CD4-positive, alpha-beta memory T cell (primary cell): ENCODE results near the gene BASP1. TPM values are rescaled to one million over a fixed set of nuclear protein-coding genes. Genes with fewer than 3 reads are reported as not detected.

Experiments used
- CTCF ChIA-PET: fragments of 350-600 bp; sonication (Branson Sonifier 250); formaldehyde crosslinking; loops from one replicate; lab custom pipeline; 2021; ENCODE audit warnings: inconsistent platforms; ENCODE audit not compliant: partially characterized antibody; lab: Charles Lee
- POLR2A ChIA-PET: fragments of 350-600 bp; sonication (Branson Sonifier 250); formaldehyde crosslinking; loops from one replicate; lab custom pipeline; 2021; ENCODE audit not compliant: partially characterized antibody; lab: Charles Lee
- DNase-seq, 5 donors: peaks; one replicate each; pipeline versions ENCODE4 v3.0.0 to v3.0.0-alpha.2; 2020 to 2022; ENCODE audit warnings: mixed read lengths in 1 of 5
- H3K27ac ChIP-seq: one replicate; pipeline ENCODE4 v1.7.0; 2013; ENCODE audit warnings: low read depth, low read length
- H3K27me3 ChIP-seq: 2 replicates; pipeline ENCODE4 v1.7.0; 2013; ENCODE audit warnings: mild to moderate bottlenecking, low read length, moderate library complexity; ENCODE audit not compliant: insufficient read depth
- H3K36me3 ChIP-seq: 2 replicates; pipeline ENCODE4 v1.7.0; 2013; ENCODE audit warnings: mild to moderate bottlenecking, low read length, moderate library complexity; ENCODE audit not compliant: insufficient read depth
- H3K4me1 ChIP-seq: 2 replicates; pipeline ENCODE4 v1.7.0; 2013; ENCODE audit warnings: mild to moderate bottlenecking, low read length, moderate library complexity; ENCODE audit not compliant: insufficient read depth
- H3K4me3 ChIP-seq, 2 donors: one replicate each; pipeline ENCODE4 v1.7.0; 2013; ENCODE audit warnings: low read length in 2 of 2, mild to moderate bottlenecking in 1 of 2
- H3K9me3 ChIP-seq, 2 donors: one replicate each; pipeline ENCODE4 v1.7.0; 2013; ENCODE audit warnings: low read length in 2 of 2, control low read depth in 1 of 2; ENCODE audit not compliant: control insufficient read depth in 1 of 2
- H3K27ac Mint-ChIP-seq, 7 donors: one replicate each; pipeline ENCODE4 v1.8.0; 2020 to 2021; ENCODE audit warnings: mixed read lengths in 7 of 7, mild to moderate bottlenecking in 6 of 7, inconsistent platforms in 3 of 7, moderate library complexity in 3 of 7
- H3K27me3 Mint-ChIP-seq, 2 donors: one replicate each; pipeline ENCODE4 v1.8.0; 2020 to 2021; ENCODE audit warnings: mixed read lengths in 2 of 2
- H3K36me3 Mint-ChIP-seq, 2 donors: one replicate each; pipeline ENCODE4 v1.8.0; 2020 to 2021; ENCODE audit warnings: mixed read lengths in 2 of 2, inconsistent platforms in 1 of 2, mild to moderate bottlenecking in 1 of 2
- H3K4me1 Mint-ChIP-seq, 4 donors: one replicate each; pipeline ENCODE4 v1.8.0; 2020 to 2021; ENCODE audit warnings: mixed read lengths in 4 of 4, mild to moderate bottlenecking in 1 of 4
- H3K4me3 Mint-ChIP-seq, 8 donors: one replicate each; pipeline ENCODE4 v1.8.0; 2020 to 2021; ENCODE audit warnings: mixed read lengths in 8 of 8, mild to moderate bottlenecking in 7 of 8, moderate library complexity in 6 of 8, inconsistent platforms in 3 of 8
- H3K9me3 Mint-ChIP-seq, 8 donors: one replicate each; pipeline ENCODE4 v1.8.0; 2020 to 2021; ENCODE audit warnings: mixed read lengths in 8 of 8, mild to moderate bottlenecking in 5 of 8, inconsistent platforms in 3 of 8, moderate library complexity in 1 of 8
- intact Hi-C: fragments of 100-400 bp; cut with micrococcal nuclease; formaldehyde crosslinking; loops from one replicate; pipeline ENCODE4 v1.15.1; 2023
- polyA plus RNA-seq, 2 donors: library from polyadenylated mRNA; unstranded; fragments of 300-500 nt; fragmentation: Illumina TruSeq; gene quantifications; one replicate each; pipeline ENCODE4 v1.2.3, GENCODE V29; 2021
- total RNA-seq, 2 experiments: library from RNA; stranded (reverse); gene quantifications; one replicate each; pipeline ENCODE4 v1.2.3, GENCODE V29; 2021

Gene BASP1
- total and polyA plus RNA-seq, 4 experiments from 2014 or later, result 0.10 to 0.90 (median 0.74) TPM

DNA sequence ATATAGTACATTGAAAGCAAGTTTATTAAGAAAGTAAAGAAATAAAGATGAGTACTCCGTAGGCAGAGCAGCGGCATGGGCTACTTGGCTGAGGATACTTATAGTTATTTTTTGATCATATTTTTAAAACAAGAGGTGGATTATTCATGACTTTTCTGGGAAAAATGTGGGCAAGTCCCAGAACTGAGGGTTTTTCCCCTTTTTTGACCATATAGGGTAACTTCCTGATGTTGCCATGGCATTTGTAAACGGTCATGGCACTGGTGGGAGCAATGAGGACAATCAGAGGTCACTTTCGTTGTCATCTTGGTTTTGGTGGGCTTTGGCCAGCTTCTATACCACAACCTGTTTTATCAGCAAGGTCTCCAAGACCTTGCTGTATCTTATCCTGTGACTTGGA, 5.2 kb upstream of the BASP1 start:
- intact Hi-C loops, result no loop called here
- no peak overlapping the region for H3K27ac ChIP-seq
- H3K9me3 ChIP-seq, result no peaks in the 10 kb centered on the region
- no peak overlapping the region for H3K27ac Mint-ChIP-seq
- H3K4me3 ChIP-seq, result no peak overlapping the region
- no peaks in the 10 kb centered on the region for H3K27me3 ChIP-seq
- H3K27me3 Mint-ChIP-seq, result peaks cover 8 to 10% of the 10 kb centered on the region in 2 donors
- peaks cover 0 to 4% (median 0%) of the 10 kb centered on the region in 8 donors for H3K9me3 Mint-ChIP-seq
- ChIA-PET POLR2A (no interaction called here), CTCF (no interaction called here)
- no peaks in the 10 kb centered on the region for H3K4me1 ChIP-seq
- H3K36me3 Mint-ChIP-seq, result no peaks in the 10 kb centered on the region
- peaks cover 3 to 6% (median 4%) of the 10 kb centered on the region in 4 donors for H3K4me1 Mint-ChIP-seq
- H3K36me3 ChIP-seq, result no peaks in the 10 kb centered on the region
- DNase-seq, result no peak
- H3K4me3 Mint-ChIP-seq, result no peak overlapping the region

DNA sequence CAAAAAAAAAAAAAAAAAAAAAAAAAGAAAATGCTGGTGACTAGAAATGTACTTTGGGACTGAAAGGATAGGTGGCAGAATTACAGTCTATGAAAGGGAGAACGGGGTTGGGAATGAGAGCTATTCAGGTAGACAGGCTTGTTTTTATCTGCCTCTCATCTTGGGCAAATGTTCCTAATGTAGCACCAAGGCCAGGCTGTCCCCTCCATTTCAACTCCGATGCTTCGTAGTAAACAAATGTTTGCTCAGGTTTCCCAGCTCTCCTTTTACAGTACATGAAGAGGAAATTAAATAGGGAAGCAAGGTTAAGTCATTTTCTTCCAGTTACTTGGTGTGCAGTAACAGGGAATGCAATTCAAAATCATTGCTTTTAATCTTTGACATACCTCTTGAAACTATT, 4.4 kb upstream of the BASP1 start:
- no peak for DNase-seq
- Mint-ChIP-seq H3K9me3 (peaks cover 0 to 4% (median 0%) of the 10 kb centered on the region in 8 donors), H3K4me3 (no peak overlapping the region), H3K36me3 (no peaks in the 10 kb centered on the region), H3K27me3 (peaks cover 8 to 10% of the 10 kb centered on the region in 2 donors), H3K4me1 (peaks cover 3 to 6% (median 4%) of the 10 kb centered on the region in 4 donors), H3K27ac (no peak overlapping the region)
- Histone ChIP-seq H3K27me3 (no peaks in the 10 kb centered on the region), H3K4me3 (no peak overlapping the region), H3K9me3 (no peaks in the 10 kb centered on the region), H3K4me1 (no peaks in the 10 kb centered on the region), H3K36me3 (no peaks in the 10 kb centered on the region), H3K27ac (no peak overlapping the region)
- POLR2A ChIA-PET, result no interaction called here
- intact Hi-C loops, result no loop called here
- CTCF ChIA-PET, result no interaction called here

DNA sequence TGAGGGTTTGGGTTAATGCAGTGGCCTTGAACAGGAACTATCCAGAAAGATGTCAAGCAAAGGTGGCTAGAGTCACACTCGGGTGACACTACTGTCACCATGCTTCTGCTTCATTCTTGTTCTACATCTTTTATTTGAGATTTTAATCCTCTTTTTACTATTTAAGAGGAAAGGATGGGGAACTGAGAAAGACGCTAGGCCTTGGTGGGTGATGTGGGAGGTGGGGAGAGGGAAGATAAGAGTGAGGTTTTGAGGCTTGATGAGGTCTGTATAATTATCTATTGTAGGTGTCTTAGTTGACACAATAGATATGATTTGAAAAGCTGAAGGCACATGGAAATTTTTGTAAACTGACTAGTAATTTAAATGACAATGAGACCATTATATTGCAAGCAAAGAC, 3.5 kb upstream of the BASP1 start:
- peaks cover 0 to 7% (median 0%) of the 10 kb centered on the region in 8 donors for H3K9me3 Mint-ChIP-seq
- DNase-seq, result no peak
- ChIA-PET CTCF (no interaction called here), POLR2A (no interaction called here)
- intact Hi-C loops, result no loop called here
- H3K27me3 ChIP-seq, result no peaks in the 10 kb centered on the region
- no peaks in the 10 kb centered on the region for H3K36me3 Mint-ChIP-seq
- no peaks in the 10 kb centered on the region for H3K9me3 ChIP-seq
- no peak overlapping the region for H3K27ac Mint-ChIP-seq
- H3K27ac ChIP-seq, result no peak overlapping the region
- no peaks in the 10 kb centered on the region for H3K4me1 ChIP-seq
- peaks cover 11 to 12% of the 10 kb centered on the region in 2 donors for H3K27me3 Mint-ChIP-seq
- no peak overlapping the region for H3K4me3 ChIP-seq
- no peaks in the 10 kb centered on the region for H3K36me3 ChIP-seq
- no peak overlapping the region for H3K4me3 Mint-ChIP-seq
- peaks cover 3 to 7% (median 6%) of the 10 kb centered on the region in 4 donors for H3K4me1 Mint-ChIP-seq

DNA sequence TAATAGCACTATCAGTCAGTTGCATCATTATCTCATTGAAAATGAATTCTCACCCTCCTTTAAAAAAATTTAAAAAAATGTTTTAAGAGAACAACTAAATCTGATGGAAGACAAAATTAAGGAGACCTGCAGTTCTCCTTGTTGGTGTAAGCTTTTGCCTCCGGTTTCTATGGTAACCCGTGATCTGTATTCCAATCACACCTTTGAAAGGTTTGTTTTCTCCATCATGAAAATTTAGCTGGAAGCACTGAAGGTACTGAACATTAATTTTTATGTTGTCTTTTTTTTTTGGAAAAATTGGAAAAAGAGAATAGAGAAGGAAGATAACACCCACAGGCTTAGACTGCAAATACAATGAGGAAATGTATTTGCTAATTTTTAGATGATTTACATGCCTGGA, 2.5 kb upstream of the BASP1 start:
- H3K27ac Mint-ChIP-seq, result no peak overlapping the region
- H3K4me1 Mint-ChIP-seq, result peaks cover 6 to 13% (median 10%) of the 10 kb centered on the region in 4 donors
- CTCF ChIA-PET, result no interaction called here
- H3K36me3 ChIP-seq, result no peaks in the 10 kb centered on the region
- no peak for DNase-seq
- POLR2A ChIA-PET, result no interaction called here
- H3K27ac ChIP-seq, result no peak overlapping the region
- peaks cover 0 to 11% (median 0%) of the 10 kb centered on the region in 8 donors for H3K9me3 Mint-ChIP-seq
- H3K4me1 ChIP-seq, result no peaks in the 10 kb centered on the region
- no peak overlapping the region for H3K4me3 ChIP-seq
- H3K27me3 ChIP-seq, result no peaks in the 10 kb centered on the region
- peaks cover 0 to 3% of the 10 kb centered on the region in 2 donors for H3K36me3 Mint-ChIP-seq
- peaks cover 16 to 21% of the 10 kb centered on the region in 2 donors for H3K27me3 Mint-ChIP-seq
- intact Hi-C loops, result loop anchor here (5.0 kb wide), 1 partner anchor 1482 kb away; no protein-coding TSS in a partner anchor
- H3K4me3 Mint-ChIP-seq, result no peak overlapping the region
- no peaks in the 10 kb centered on the region for H3K9me3 ChIP-seq

DNA sequence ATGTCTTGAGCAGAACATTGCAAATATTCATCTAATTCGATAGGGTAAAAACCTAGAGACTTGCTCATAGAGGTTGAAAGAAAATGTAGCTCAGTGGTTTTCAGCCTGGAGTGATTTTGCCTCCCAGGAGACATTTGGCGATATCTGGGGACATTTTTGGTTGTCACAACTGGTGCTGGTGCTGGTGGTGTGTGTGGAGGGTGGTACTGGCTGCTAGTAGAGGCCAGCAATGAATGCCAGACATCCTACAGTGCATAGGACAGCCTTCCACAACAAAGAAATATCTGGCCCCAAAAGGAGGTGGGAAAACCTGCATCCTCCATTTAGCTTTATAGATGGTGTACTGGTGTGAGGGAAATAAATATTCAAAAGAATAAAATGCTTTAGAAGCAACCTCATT, 2.1 kb upstream of the BASP1 start:
- intact Hi-C loops, result loop anchor here (5.0 kb wide), 1 partner anchor 1482 kb away; no protein-coding TSS in a partner anchor
- H3K9me3 ChIP-seq, result no peaks in the 10 kb centered on the region
- DNase-seq, result no peak
- Mint-ChIP-seq H3K4me3 (peak overlapping the region in 1 of 8 donors; percentile 15), H3K27ac (no peak overlapping the region), H3K27me3 (peaks cover 18 to 24% of the 10 kb centered on the region in 2 donors), H3K36me3 (peaks cover 0 to 3% of the 10 kb centered on the region in 2 donors), H3K9me3 (peaks cover 0 to 11% (median 0%) of the 10 kb centered on the region in 8 donors), H3K4me1 (peaks cover 6 to 13% (median 10%) of the 10 kb centered on the region in 4 donors)
- CTCF ChIA-PET, result interaction anchor here (0.7 to 1.5 kb wide), 3 partner anchors 661 to 1100 kb away, joined by 3 to 9 read pairs (median 4); no protein-coding TSS in a partner anchor
- H3K27me3 ChIP-seq, result no peaks in the 10 kb centered on the region
- H3K36me3 ChIP-seq, result no peaks in the 10 kb centered on the region
- no peak overlapping the region for H3K4me3 ChIP-seq
- H3K4me1 ChIP-seq, result no peaks in the 10 kb centered on the region
- POLR2A ChIA-PET, result no interaction called here
- no peak overlapping the region for H3K27ac ChIP-seq

DNA sequence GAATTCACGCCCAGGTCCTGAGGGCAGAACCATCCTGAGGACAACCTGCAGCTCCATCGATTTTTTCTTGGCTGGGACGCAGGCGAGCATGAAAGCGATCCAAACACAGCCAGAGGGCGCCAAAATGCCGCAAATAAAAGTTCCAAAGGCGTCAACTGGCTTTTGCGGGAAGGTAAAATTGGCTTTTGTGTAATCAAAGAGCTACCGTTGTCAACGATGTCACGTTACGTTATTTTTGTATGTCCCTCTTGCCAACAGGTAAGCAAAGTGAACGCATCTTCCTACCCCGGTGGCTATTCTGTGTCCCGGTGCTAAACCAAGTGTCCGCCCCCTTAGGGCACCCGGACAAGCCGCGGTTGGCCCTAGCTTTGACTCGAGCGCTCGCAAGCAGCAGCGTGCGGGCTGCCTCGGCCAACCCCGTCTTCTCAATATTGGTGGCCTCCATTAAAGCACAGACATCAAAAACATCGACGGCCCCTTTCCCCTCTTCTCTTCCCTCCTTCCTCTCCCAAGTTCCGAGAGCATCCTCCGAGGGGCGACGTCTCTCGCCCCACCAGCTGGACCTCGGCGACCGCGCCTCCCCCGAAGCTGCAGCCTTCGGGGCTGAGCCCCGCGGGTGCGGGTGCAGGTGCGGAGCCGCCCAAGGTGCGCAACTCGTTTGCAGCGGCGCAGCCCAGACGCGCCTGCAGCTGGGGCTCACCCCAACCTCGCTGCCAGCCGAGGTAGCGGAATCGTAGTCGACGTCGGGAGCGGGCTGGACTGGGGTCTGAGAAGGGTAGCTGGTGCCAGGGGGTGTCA, 1.1 kb upstream of the BASP1 start:
- ChIA-PET CTCF (interaction anchor here (0.7 to 1.5 kb wide), 5 partner anchors 21 to 1099 kb away, joined by 3 to 9 read pairs (median 4); no protein-coding TSS in a partner anchor), POLR2A (no interaction called here)
- H3K27me3 Mint-ChIP-seq, result peaks cover 19 to 25% of the 10 kb centered on the region in 2 donors
- H3K9me3 Mint-ChIP-seq, result peaks cover 0 to 11% (median 0%) of the 10 kb centered on the region in 8 donors
- Histone ChIP-seq H3K4me3 (no peak overlapping the region), H3K9me3 (no peaks in the 10 kb centered on the region), H3K4me1 (no peaks in the 10 kb centered on the region), H3K36me3 (no peaks in the 10 kb centered on the region), H3K27ac (no peak overlapping the region), H3K27me3 (no peaks in the 10 kb centered on the region)
- intact Hi-C loops, result loop anchor here (5.0 kb wide), 1 partner anchor 1481 kb away; no protein-coding TSS in a partner anchor
- peaks cover 6 to 13% (median 10%) of the 10 kb centered on the region in 4 donors for H3K4me1 Mint-ChIP-seq
- H3K36me3 Mint-ChIP-seq, result peaks cover 0 to 3% of the 10 kb centered on the region in 2 donors
- H3K4me3 Mint-ChIP-seq, result peak overlapping the region; percentile 59 to 84 (median 68)
- peak overlapping the region in 1 of 7 donors; percentile 31 for H3K27ac Mint-ChIP-seq
- DNase-seq, result peak in 4 of 5 donors; percentile 15 to 34 (median 23)

DNA sequence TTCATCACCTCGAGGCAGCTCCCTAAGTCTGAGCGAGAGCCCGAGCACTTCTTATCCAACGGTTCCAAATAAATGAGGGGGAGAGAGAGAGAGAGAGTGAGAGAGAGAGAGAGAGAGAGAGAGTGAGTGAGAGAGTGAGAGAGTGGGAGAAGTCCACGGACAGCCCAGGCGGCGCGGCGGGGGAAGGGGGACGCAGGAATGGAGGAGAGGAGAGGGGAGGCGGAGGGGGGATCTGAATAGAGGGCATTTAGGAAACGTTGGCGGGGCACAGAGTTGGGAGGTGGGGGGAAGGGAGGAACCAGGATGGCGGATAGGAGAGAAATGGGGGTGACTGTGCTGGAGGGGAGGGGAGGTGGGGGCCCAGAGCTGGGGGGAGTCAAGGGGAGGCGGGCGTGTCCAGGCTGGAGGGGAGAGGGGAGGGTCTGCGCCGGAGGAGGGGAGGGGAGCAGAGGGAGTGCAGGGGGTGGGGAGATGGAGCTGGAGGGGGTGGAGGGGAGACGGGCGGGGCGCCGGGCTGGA, 398 bp upstream of the BASP1 start:
- H3K36me3 ChIP-seq, result no peaks in the 10 kb centered on the region
- intact Hi-C loops, result loop anchor here (5.0 kb wide), 1 partner anchor 1480 kb away; no protein-coding TSS in a partner anchor
- Mint-ChIP-seq H3K4me1 (peaks cover 6 to 13% (median 10%) of the 10 kb centered on the region in 4 donors), H3K9me3 (peaks cover 0 to 10% (median 0%) of the 10 kb centered on the region in 8 donors), H3K4me3 (peak overlapping the region in 7 of 8 donors; percentile 55 to 84 (median 71)), H3K36me3 (peaks cover 0 to 3% of the 10 kb centered on the region in 2 donors), H3K27me3 (peaks cover 20 to 26% of the 10 kb centered on the region in 2 donors), H3K27ac (no peak overlapping the region)
- no peak for DNase-seq
- no peak overlapping the region for H3K4me3 ChIP-seq
- H3K4me1 ChIP-seq, result no peaks in the 10 kb centered on the region
- ChIA-PET CTCF (interaction anchor here (1.5 kb wide), 2 partner anchors 20 to 1098 kb away, joined by 3 to 9 read pairs; no protein-coding TSS in a partner anchor), POLR2A (no interaction called here)
- H3K27me3 ChIP-seq, result no peaks in the 10 kb centered on the region
- H3K27ac ChIP-seq, result no peak overlapping the region
- H3K9me3 ChIP-seq, result no peaks in the 10 kb centered on the region
